ENCODE data around the gene MARCHF9. TPM values are rescaled to one million over a fixed set of nuclear protein-coding genes. Genes with fewer than 3 reads are reported as not detected.

Gene MARCHF9
- total and polyA plus RNA-seq, 2 donors (not counting 1 experiment from before 2014, with no cell fraction given) = 3.8 to 4.8 TPM

GRCh38 chr12:57765698-57766463 is 11.0 kb downstream of the MARCHF9 start:
- Histone ChIP-seq H3K4me1 (ENCODE audit: control insufficient read depth, extremely low read depth, insufficient read depth, low read length) (peaks cover 15% of the 10 kb centered on the region), H3K4me3 (replicated peaks in 1 of 4; ENCODE audit: control extremely low read depth in 1 of 4, insufficient read depth in 1 of 4, low read depth in 3 of 4, low read length in 4 of 4) (peak overlapping the region; percentile 21 to 50 (median 38)), H3K9me3 (ENCODE audit: control insufficient read depth, insufficient read depth, low read depth, low read length) (no peaks in the 10 kb centered on the region), H3K27me3 (ENCODE audit: control insufficient read depth, insufficient read depth, low read length) (peaks cover 31% of the 10 kb centered on the region), H3K9ac (ENCODE audit: insufficient read depth, low read length) (no peak overlapping the region), H3K79me2 (ENCODE audit: control insufficient read depth, insufficient read depth, low read length) (peaks cover 1% of the 10 kb centered on the region), H3K36me3 (ENCODE audit: control insufficient read depth, insufficient read depth, low read length) (peaks cover 11% of the 10 kb centered on the region), H4K20me1 (ENCODE audit: control insufficient read depth, extremely low read depth, insufficient read depth, low read length) (no peaks in the 10 kb centered on the region), H3K27ac (ENCODE audit: insufficient read depth, low read length) (no peak overlapping the region), H2AFZ (ENCODE audit: low read length) (no peak overlapping the region), H3K4me2 (ENCODE audit: extremely low read depth, insufficient read depth, low read length) (peak overlapping the region; percentile 81)
- no peak for DNase-seq (ENCODE audit: low read depth in 2 of 2)
- TF ChIP-seq EZH2 (IDR thresholded peaks at IDR 0.05; ENCODE audit: low read length, missing control alignments) (peak; percentile 71), CTCF (conservative IDR thresholded peaks at IDR 0.05 in 1 of 2, IDR thresholded peaks at IDR 0.05 in 1 of 2; ENCODE audit: low read depth in 1 of 2, low read length in 2 of 2) (no peak)

- peak within 1 kb of the TSS; percentile 81 for H3K4me2 ChIP-seq (ENCODE audit: extremely low read depth, insufficient read depth, low read length)
- no peak within 1 kb of the TSS for H3K9ac ChIP-seq (ENCODE audit: insufficient read depth, low read length)
- no peak within 1 kb of the TSS for H3K27ac ChIP-seq (ENCODE audit: insufficient read depth, low read length)
- H3K36me3 ChIP-seq (ENCODE audit: control insufficient read depth, insufficient read depth, low read length) = peaks cover 11% of the 10 kb centered on the region
- peaks cover 29% of the 10 kb centered on the region for H3K27me3 ChIP-seq (ENCODE audit: control insufficient read depth, insufficient read depth, low read length)
- no peak within 1 kb of the TSS for H2AFZ ChIP-seq (ENCODE audit: low read length)
- peak; percentile 33 for DNase-seq (ENCODE audit: low read depth in 2 of 2)
- H3K9me3 ChIP-seq (ENCODE audit: control insufficient read depth, insufficient read depth, low read depth, low read length) = no peaks in the 10 kb centered on the region
- H3K4me1 ChIP-seq (ENCODE audit: control insufficient read depth, extremely low read depth, insufficient read depth, low read length) = peaks cover 20% of the 10 kb centered on the region
- TF ChIP-seq EZH2 (IDR thresholded peaks at IDR 0.05; ENCODE audit: low read length, missing control alignments) = no peak
- no peak for TF ChIP-seq CTCF (conservative IDR thresholded peaks at IDR 0.05 in 1 of 2, IDR thresholded peaks at IDR 0.05 in 1 of 2; ENCODE audit: low read depth in 1 of 2, low read length in 2 of 2)
- peak within 1 kb of the TSS; percentile 21 to 50 (median 38) for H3K4me3 ChIP-seq (replicated peaks in 1 of 4; ENCODE audit: control extremely low read depth in 1 of 4, insufficient read depth in 1 of 4, low read depth in 3 of 4, low read length in 4 of 4)
- no peaks in the 10 kb centered on the region for H4K20me1 ChIP-seq (ENCODE audit: control insufficient read depth, extremely low read depth, insufficient read depth, low read length)
- H3K79me2 ChIP-seq (ENCODE audit: control insufficient read depth, insufficient read depth, low read length) = peaks cover 5% of the 10 kb centered on the region
Observed at GRCh38 chr12:57766464-57767304, 11.8 kb downstream of the MARCHF9 start, which contains the start of gene CYP27B1. Gene CYP27B1 (minus strand): TSS chr12:57767078. CDS start chr12:57767041, 37 bp downstream.

- Histone ChIP-seq H3K4me1 (ENCODE audit: control insufficient read depth, extremely low read depth, insufficient read depth, low read length) (peaks cover 20% of the 10 kb centered on the region), H3K79me2 (ENCODE audit: control insufficient read depth, insufficient read depth, low read length) (peaks cover 5% of the 10 kb centered on the region), H4K20me1 (ENCODE audit: control insufficient read depth, extremely low read depth, insufficient read depth, low read length) (no peaks in the 10 kb centered on the region), H3K4me3 (replicated peaks in 1 of 4; ENCODE audit: control extremely low read depth in 1 of 4, insufficient read depth in 1 of 4, low read depth in 3 of 4, low read length in 4 of 4) (no peak overlapping the region), H3K9ac (ENCODE audit: insufficient read depth, low read length) (no peak overlapping the region), H2AFZ (ENCODE audit: low read length) (no peak overlapping the region), H3K9me3 (ENCODE audit: control insufficient read depth, insufficient read depth, low read depth, low read length) (no peaks in the 10 kb centered on the region), H3K27ac (ENCODE audit: insufficient read depth, low read length) (no peak overlapping the region), H3K36me3 (ENCODE audit: control insufficient read depth, insufficient read depth, low read length) (peaks cover 11% of the 10 kb centered on the region), H3K4me2 (ENCODE audit: extremely low read depth, insufficient read depth, low read length) (no peak overlapping the region), H3K27me3 (ENCODE audit: control insufficient read depth, insufficient read depth, low read length) (peaks cover 29% of the 10 kb centered on the region)
- TF ChIP-seq CTCF (conservative IDR thresholded peaks at IDR 0.05 in 1 of 2, IDR thresholded peaks at IDR 0.05 in 1 of 2; ENCODE audit: low read depth in 1 of 2, low read length in 2 of 2) (no peak), EZH2 (IDR thresholded peaks at IDR 0.05; ENCODE audit: low read length, missing control alignments) (no peak)
- no peak for DNase-seq (ENCODE audit: low read depth in 2 of 2)
Observed at GRCh38 chr12:57767305-57767698, 12.4 kb downstream of the MARCHF9 start.

Data from fibroblast of lung (primary cell).